GM12872 (cell line): ENCODE results near the gene KNDC1.

Source experiments
- TF ChIP-seq, protein P1 (sequence below): IDR thresholded peaks from 3 replicates; pipeline ENCODE4 v1.5.1; 2011; ENCODE audit warnings: low read depth, mild to moderate bottlenecking, low read length, moderate library complexity; ENCODE audit not compliant: insufficient read depth

KNDC1 gene

DNA sequence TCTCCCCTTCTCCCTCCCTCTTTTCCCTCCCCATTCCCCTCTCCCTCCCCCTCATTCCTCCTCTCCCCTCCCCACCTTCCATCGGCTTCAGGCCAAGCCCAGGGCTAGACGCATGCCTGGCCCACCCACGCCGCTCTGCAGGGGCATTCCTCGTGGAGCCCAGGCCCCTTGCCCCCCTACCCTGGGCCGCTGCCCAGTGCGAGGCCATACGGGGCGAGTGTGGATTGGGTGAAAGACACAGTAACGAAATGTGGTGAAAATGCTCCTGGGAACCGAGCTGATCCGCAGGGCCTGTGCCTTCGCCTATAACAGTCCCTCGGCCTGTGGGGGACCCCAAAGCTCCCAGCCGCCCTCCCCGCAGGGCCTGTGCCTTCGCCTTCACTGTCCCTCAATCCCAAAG lies 44.0 kb upstream of the KNDC1 start:
- TF ChIP-seq, protein P1, sequence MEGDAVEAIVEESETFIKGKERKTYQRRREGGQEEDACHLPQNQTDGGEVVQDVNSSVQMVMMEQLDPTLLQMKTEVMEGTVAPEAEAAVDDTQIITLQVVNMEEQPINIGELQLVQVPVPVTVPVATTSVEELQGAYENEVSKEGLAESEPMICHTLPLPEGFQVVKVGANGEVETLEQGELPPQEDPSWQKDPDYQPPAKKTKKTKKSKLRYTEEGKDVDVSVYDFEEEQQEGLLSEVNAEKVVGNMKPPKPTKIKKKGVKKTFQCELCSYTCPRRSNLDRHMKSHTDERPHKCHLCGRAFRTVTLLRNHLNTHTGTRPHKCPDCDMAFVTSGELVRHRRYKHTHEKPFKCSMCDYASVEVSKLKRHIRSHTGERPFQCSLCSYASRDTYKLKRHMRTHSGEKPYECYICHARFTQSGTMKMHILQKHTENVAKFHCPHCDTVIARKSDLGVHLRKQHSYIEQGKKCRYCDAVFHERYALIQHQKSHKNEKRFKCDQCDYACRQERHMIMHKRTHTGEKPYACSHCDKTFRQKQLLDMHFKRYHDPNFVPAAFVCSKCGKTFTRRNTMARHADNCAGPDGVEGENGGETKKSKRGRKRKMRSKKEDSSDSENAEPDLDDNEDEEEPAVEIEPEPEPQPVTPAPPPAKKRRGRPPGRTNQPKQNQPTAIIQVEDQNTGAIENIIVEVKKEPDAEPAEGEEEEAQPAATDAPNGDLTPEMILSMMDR: no peak

DNA sequence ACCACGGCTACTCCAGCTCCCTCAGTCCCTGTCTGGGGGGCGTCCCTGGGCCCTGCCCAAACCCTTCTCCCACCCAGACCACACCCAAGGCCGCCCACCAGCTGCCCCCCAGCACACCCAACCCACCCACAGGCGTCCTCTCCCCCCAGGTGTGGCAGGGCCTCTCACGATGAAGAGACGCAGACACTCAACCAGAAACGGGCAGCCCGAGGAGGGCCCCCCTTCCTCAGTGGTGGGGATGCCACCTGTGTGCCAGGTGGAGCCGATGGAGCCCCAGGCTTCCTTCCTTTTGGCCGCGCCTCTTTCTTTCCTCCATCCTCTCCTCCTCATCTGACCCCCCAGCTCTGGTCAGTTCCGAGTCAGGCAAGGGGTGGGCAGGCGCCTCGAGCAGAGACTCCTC lies 43.6 kb upstream of the KNDC1 start:
- TF ChIP-seq, protein P1: no peak

DNA sequence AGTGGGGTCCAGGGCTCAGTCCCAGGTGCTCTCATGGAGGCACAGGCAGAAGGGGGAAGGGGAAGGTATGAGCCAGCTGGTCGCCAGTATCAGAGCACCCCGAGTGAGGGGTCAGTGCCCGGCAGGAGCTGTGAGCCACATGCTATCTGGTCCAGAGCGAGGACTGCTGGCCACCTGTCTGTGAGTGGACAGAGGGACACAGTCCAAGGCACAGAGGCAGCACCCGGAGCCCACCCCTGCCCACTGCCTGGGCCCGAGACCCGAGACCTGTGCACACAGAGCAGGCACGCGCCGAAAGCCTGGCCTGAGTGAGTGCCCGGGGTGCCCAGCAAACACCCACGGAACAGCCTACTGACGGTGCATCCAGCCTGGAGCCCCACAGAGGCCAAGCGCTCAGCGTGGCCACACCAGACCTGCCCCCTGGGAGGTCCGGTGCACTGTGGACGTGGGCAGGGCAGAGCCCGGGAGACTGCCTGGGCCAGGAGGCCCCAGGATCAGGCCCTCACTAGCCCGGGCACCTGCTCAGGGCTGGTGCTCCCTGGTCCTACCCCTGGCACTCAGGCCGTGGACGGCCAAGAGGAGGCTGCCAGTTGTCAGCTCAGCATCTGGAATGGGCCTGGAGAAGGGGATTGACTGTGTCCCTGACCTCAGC lies 42.9 kb upstream of the KNDC1 start:
- TF ChIP-seq, protein P1: no peak

DNA sequence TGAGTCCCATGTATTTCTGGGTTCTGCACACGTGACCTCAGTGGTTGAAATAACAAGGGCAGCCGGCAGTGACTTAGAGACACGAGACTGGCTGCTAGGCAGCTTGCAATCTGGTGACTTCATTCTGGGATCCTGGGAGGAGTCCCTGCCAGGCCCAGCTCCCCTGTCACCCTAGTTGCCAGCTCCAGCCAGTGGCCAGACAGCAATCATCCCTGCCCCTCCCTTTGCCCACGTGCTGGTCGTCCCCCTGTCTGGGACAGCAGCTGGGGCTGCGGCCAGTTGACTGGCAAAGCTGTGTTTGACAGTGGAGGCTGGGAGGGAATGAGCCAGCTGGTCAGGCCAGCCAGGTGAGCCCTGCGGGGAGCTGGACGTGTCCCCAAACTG lies 42.3 kb upstream of the KNDC1 start:
- TF ChIP-seq, protein P1: no peak

DNA sequence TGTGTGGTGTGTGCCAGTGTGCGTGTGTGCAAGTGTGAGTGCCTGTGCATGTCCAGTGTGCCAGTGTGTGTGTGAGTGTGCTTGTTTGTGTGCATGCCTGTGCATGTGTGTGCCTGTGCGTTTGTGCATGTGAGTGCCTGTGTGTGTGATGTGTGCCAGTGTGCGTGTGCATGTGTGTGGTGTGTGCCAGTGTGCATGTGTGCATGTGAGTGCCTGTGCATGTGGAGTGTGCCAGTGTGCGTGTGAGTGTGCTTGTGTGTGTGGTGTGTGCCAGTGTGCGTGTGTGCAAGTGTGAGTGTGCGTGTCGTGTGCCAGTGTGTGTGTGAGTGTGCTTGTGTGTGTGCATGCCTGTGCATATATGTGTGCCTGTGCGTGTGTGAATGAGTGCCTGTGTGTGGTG lies 38.5 kb upstream of the KNDC1 start:
- TF ChIP-seq, protein P1: no peak

DNA sequence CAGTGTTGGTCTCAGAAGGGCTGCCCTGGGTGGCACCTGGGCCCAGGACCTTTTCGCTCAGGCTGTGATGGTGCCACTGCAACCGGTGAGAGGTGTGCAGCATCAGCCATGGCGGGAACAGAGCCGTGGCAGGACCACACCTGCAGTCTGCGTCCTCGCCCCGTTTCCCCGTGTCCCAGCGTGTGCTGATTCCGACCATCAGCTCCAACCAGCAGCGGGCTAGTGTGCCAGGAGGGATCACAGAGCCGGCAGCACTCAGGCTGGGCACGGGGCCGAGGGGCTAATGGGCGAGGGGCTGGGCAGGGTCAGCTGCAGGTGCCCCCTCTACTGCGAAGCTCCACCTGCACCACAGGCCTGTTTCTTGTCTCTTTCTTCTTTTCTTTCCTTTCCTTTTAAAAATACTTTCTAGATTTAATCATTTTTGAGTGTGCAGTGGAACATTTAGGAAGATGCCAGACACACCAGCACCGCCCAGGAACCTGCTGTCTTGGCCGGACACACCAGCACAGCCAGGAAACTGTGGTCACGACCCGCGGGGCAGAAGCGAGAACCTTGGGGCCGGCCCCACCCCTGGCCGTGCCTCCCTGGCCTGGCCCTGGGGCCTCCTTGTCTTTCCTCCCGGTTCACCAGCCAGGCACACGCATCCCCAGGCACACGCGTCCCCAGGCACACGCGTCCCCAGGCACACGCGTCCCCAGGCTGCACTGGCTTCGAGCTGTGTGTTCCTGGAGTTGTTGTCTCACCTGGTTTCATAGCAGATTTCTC lies 37.7 kb upstream of the KNDC1 start:
- TF ChIP-seq, protein P1: no peak

DNA sequence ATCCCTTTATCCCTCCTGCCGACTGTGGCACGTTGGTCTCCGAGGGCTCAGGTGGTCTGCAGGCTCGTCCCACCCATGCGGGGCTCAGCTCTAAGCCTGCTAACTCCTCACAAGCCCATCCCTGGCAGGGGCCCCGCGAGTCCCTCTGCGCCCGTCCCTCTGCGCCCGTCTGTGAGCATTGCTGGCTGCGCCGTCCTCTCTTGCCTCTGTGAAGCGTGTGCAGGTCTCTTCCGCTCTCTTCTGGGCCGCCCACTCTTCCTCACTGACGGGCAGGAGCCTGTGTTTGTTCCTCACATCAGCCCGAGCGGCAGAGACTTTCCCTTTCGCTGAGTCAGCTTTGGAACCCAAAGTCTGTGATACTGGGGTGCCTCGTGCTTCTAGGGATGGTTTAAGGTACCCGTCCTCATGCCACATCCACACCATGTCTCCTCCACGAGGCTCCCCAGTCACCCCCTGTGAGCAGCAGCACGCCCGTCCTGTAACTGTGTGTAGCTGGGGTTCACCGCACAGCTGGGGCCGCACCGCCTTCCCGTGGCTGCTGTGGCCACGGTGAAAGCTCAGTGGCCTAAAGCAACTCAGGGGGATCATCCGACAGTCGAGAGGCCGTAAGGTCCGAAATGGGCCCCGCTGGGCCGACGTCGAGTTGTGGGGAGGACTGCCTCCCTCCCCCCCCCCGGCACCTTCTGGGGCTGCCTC lies 36.8 kb upstream of the KNDC1 start:
- TF ChIP-seq, protein P1: no peak
